GM12878 (cell line): ENCODE results near the gene PDE6G.

Source experiments
- BACH1 ChIP-seq: fragments of 450-650 bp; IDR thresholded peaks from 2 replicates; pipeline ENCODE4 v1.6.1; 2017; ENCODE audit warnings: mild to moderate bottlenecking, borderline replicate concordance
- CTCF ChIP-seq, 3 experiments: IDR thresholded peaks in 2 of 3; conservative IDR thresholded peaks in 1 of 3; 2 replicates each; pipeline ENCODE4 v1.5.1; 2011; ENCODE audit warnings: low read depth in 3 of 3, low read length in 3 of 3, mild to moderate bottlenecking in 3 of 3, control low read depth in 2 of 3, moderate library complexity in 2 of 3, inconsistent platforms in 1 of 3, mixed read lengths in 1 of 3; ENCODE audit not compliant: control insufficient read depth in 2 of 3, insufficient read depth in 1 of 3; ENCODE audit errors: extremely low read depth in 1 of 3
- EGR1 ChIP-seq, 2 experiments: IDR thresholded peaks; 1 replicate in 1 of 2; 2 replicates in 1 of 2; pipeline ENCODE4 v1.6.1; 2011 to 2012; ENCODE audit warnings: low read depth in 2 of 2, low read length in 2 of 2, borderline replicate concordance in 1 of 2, mild to moderate bottlenecking in 1 of 2, moderate library complexity in 1 of 2
- EZH2 ChIP-seq: IDR thresholded peaks from 2 replicates; pipeline ENCODE4 v1.6.1; 2012; ENCODE audit warnings: low read depth, mild to moderate bottlenecking, control low read depth, inconsistent platforms, low read length, borderline replicate concordance; ENCODE audit not compliant: control insufficient read depth
- HCFC1 ChIP-seq: fragments of 150-350 bp; IDR thresholded peaks from 2 replicates; pipeline ENCODE4 v1.6.1; 2014; ENCODE audit warnings: low read length
- HDAC2 ChIP-seq: fragments of 200-600 bp; sonication (generic); IDR thresholded peaks from 2 replicates; pipeline ENCODE4 v1.6.1; 2017
- MAX ChIP-seq: IDR thresholded peaks from 2 replicates; pipeline ENCODE4 v1.6.1; 2012; ENCODE audit warnings: low read depth, low read length, improper control_type of control experiment
- POLR2AphosphoS5 ChIP-seq: IDR thresholded peaks from 2 replicates; pipeline ENCODE4 v1.6.1; 2011; ENCODE audit warnings: mild to moderate bottlenecking, low read length, inconsistent platforms
- RFX5 ChIP-seq: IDR thresholded peaks from 2 replicates; pipeline ENCODE4 v1.6.1; 2011; ENCODE audit warnings: low read depth, low read length, improper control_type of control experiment

- TF ChIP-seq EZH2 (no peak), HDAC2 (no peak), BACH1 (no peak), RFX5 (no peak), CTCF (IDR thresholded peaks at IDR 0.05 in 2 of 3, conservative IDR thresholded peaks at IDR 0.05 in 1 of 3; ENCODE audit: control insufficient read depth in 2 of 3, extremely low read depth in 1 of 3, insufficient read depth in 1 of 3, low read depth in 3 of 3, low read length in 3 of 3) (no peak), MAX (no peak), HCFC1 (no peak), POLR2AphosphoS5 (no peak), EGR1 (IDR thresholded peaks at IDR 0.05; ENCODE audit: borderline replicate concordance in 1 of 2, low read depth in 2 of 2, low read length in 2 of 2) (no peak)
Observed at GRCh38 chr17:81652906-81653771, 3.2 kb downstream of the PDE6G start.
